HUES6 (cell line): ENCODE results near the gene MTREX.

ENCODE experiments used
- H3K27ac ChIP-seq: 2 replicates; pipeline ENCODE4 v1.7.0; 2013; ENCODE audit warnings: low read depth, mild to moderate bottlenecking, low read length, inconsistent platforms
- H3K27me3 ChIP-seq: 2 replicates; pipeline ENCODE4 v1.6.1; 2013; ENCODE audit warnings: low read length; ENCODE audit not compliant: control insufficient read depth, insufficient read depth
- H3K36me3 ChIP-seq: 2 replicates; pipeline ENCODE4 v1.6.1; 2013; ENCODE audit warnings: low read length; ENCODE audit not compliant: control insufficient read depth, insufficient read depth
- H3K4me1 ChIP-seq: 2 replicates; pipeline ENCODE4 v1.6.1; 2013; ENCODE audit warnings: low read length; ENCODE audit not compliant: control insufficient read depth, insufficient read depth
- H3K4me3 ChIP-seq: 2 replicates; pipeline ENCODE4 v1.5.1; 2013; ENCODE audit warnings: low read depth, low read length
- H3K9ac ChIP-seq: one replicate; pipeline ENCODE4 v1.6.1; 2013; ENCODE audit warnings: mild to moderate bottlenecking, low read length
- H3K9me3 ChIP-seq: 2 replicates; pipeline ENCODE4 v1.6.1; 2013; ENCODE audit warnings: low read depth, low read length; ENCODE audit not compliant: control insufficient read depth, insufficient read depth

MTREX gene

DNA sequence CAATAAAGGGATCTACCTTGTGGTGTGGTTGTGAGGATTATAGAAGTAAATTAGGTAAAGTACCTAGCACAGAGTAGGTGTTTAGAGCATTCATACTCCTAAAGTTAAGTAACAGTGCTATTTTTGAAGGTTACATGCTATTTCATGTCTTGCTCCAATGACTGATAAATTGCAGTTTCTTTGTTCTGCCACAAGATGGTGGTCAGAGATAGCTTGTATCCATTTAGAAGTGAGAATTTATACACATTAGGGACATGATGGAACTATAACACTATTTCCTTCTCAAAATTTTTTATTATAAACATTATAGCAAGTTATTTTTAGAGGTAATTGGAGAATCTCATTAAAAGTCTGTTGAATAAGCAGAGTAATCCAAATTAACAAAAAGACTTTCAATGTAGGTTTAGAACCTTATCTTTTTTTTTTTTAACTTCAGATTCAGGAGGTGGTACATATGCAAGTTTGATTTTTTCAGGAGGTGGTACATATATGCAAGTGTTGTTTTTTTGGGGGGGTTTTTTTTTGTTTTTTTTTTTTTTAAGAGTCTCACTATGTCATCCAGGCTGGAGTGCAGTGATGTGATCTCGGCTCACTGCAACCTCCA is 17.1 kb downstream of the MTREX start:
- no peaks in the 10 kb centered on the region for H3K9me3 ChIP-seq
- H3K9ac ChIP-seq = no peak overlapping the region
- no peaks in the 10 kb centered on the region for H3K27me3 ChIP-seq
- no peak overlapping the region for H3K4me3 ChIP-seq
- peaks cover 50% of the 10 kb centered on the region for H3K36me3 ChIP-seq
- no peak overlapping the region for H3K27ac ChIP-seq
- H3K4me1 ChIP-seq = no peaks in the 10 kb centered on the region

DNA sequence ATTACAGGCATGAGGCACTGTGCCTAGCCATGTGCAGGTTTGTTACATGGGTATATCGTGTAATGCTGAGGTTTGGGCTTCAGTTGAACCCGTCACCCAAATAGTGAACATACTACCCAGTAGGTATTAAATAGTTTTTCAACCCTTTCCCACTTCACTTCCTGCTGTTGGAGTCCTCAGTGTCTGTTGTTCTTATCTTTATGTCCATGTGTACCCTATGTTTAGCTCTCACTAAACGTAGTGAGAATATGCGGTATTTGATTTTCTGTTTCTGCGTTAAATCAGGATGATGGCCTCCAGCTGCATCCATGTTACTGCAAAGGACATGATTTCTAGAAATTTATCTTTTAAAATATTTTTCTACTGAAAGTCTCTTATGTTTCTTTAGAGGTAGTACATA is 17.8 kb downstream of the MTREX start:
- Histone ChIP-seq H3K27me3 (no peaks in the 10 kb centered on the region), H3K4me3 (no peak overlapping the region), H3K36me3 (peaks cover 55% of the 10 kb centered on the region)

DNA sequence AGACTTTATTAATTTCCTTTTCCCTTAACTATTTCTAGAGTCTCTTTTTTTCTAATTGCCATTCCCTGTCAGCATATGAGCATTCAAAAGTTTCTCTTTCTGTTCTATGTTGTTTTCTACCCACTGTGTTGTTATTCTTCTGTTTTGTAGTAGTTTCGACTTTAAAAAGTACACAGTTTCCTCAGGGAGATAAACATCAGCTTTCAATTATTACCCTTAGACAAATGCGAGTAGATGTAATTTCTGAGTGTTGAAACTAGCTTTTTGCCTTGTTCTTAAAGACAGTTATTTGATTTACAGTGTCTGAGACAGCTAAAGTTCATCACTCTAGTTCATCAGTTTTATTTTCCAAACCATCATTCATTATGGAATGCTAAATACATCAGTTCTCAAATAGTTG is 19.5 kb downstream of the MTREX start:
- peaks cover 70% of the 10 kb centered on the region for H3K36me3 ChIP-seq
- H3K27me3 ChIP-seq = no peaks in the 10 kb centered on the region
- no peaks in the 10 kb centered on the region for H3K9me3 ChIP-seq
- no peak overlapping the region for H3K9ac ChIP-seq
- H3K4me1 ChIP-seq = no peaks in the 10 kb centered on the region
- H3K4me3 ChIP-seq = no peak overlapping the region
- H3K27ac ChIP-seq = no peak overlapping the region

More for the DNA sequence above, 17.8 kb downstream of the MTREX start:
- Histone ChIP-seq H3K27ac (no peak overlapping the region), H3K9ac (no peak overlapping the region), H3K4me1 (no peaks in the 10 kb centered on the region), H3K9me3 (no peaks in the 10 kb centered on the region)

DNA sequence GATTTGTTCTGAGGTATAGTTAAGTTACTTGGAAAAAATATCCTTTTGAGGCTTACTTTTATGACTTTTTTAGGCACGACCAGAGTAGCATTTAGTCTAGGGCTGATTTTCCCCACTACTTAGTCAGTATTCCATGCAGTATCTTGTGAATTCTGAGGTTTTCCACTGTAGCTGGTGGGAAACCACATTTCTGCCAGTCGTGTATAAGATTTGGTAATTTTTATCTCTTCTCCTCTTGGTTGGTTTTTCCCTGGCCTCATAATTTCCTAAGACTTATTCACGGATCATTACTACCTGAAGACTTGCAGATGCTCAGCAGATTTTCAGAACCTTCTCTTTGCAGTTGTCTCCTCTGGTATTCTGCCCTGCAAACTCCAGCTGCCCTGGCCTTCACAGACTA is 23.5 kb downstream of the MTREX start:
- no peak overlapping the region for H3K27ac ChIP-seq
- no peaks in the 10 kb centered on the region for H3K9me3 ChIP-seq
- no peaks in the 10 kb centered on the region for H3K4me1 ChIP-seq
- no peak overlapping the region for H3K9ac ChIP-seq
- no peak overlapping the region for H3K4me3 ChIP-seq
- peaks cover 76% of the 10 kb centered on the region for H3K36me3 ChIP-seq
- H3K27me3 ChIP-seq = no peaks in the 10 kb centered on the region

DNA sequence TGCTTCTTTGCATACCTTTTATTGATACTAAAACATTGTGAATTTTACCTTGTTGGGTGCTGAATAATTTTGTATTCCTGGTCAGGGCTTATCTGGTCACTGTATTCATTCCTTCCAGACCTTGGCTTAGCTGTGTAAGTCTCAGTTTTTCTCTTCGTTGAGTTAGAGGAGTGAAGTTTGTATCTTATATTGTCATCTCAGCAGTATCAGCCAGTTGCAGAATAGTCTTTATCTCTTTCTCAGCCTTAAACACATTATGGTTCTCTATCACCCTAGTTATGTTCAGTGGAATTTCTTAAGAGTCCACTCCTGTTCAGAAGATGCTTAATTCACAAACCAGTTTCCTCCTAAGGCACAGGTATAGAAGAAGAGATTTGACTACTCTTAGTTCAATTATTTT is 25.2 kb downstream of the MTREX start:
- peaks cover 68% of the 10 kb centered on the region for H3K36me3 ChIP-seq
- H3K4me1 ChIP-seq = no peaks in the 10 kb centered on the region
- no peak overlapping the region for H3K27ac ChIP-seq
- H3K9me3 ChIP-seq = no peaks in the 10 kb centered on the region
- no peaks in the 10 kb centered on the region for H3K27me3 ChIP-seq
- H3K9ac ChIP-seq = no peak overlapping the region
- no peak overlapping the region for H3K4me3 ChIP-seq

DNA sequence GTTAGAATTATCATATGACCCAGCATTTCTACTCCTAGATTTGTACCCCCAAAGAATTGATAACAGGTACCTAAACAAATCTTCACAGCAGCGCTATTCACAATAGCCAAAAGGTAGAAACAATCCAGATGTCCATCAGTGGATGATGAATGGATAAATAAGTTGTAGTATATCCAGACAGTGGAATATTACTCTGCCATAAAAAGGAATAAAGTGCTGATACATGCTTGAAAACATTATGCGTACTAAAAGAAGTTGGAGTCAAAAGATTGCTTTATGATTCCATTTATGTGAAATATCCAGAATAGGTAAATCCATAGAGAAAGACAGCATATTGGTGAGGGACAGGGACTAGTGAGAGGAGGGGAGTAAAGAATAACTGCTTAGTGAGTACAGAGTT is 26.0 kb downstream of the MTREX start:
- H3K9ac ChIP-seq = no peak overlapping the region
- H3K4me3 ChIP-seq = no peak overlapping the region
- peaks cover 60% of the 10 kb centered on the region for H3K36me3 ChIP-seq
- H3K27me3 ChIP-seq = no peaks in the 10 kb centered on the region
- H3K27ac ChIP-seq = no peak overlapping the region
- no peaks in the 10 kb centered on the region for H3K9me3 ChIP-seq
- H3K4me1 ChIP-seq = no peaks in the 10 kb centered on the region

DNA sequence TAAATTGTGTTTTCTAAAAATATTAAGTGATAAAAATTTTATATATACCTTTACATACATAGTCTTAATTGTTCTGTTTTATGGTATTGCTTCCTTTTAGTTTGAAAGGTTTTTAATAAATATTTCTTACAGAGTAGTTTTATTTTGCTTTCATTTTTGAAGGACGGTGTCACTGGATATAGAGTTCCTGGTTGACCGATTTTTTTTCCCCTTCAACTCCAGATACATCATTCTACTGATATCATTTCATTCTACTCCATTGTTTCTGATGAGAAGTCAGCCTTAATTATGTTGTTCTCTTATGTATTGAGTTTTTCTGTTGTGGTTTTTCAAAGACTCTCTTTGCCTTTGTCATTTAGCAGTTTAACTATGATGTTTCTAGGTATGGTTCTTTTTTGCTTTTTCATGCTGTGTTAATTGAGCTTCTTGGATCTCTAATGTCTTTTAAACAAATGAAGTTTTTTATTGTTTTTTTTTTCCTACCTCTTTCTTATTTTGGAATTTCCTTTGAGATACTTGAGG is 30.4 kb downstream of the MTREX start:
- peaks cover 48% of the 10 kb centered on the region for H3K36me3 ChIP-seq
- no peak overlapping the region for H3K4me3 ChIP-seq

DNA sequence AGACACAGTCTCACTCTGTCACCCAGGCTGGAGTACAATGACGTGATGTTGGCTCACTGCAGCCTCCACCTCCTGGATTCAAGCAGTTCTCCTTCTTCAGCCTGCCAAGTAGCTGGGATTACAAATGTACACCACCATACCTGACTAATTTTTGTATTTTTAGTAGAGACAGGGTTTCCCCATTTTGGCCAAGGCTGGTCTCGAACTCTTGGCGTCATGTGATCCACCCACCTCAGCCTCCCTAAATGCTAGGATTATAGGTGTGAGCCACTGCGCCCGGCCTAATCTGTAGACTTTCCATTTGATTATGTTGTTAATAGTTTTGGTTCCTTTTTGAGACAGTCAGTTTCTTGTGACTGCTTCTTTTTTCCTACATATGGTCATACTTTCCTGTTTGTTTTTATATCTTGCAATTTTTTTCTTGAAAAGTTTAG is 31.0 kb downstream of the MTREX start:
- no peak overlapping the region for H3K9ac ChIP-seq
- no peaks in the 10 kb centered on the region for H3K4me1 ChIP-seq
- H3K27ac ChIP-seq = no peak overlapping the region
- no peaks in the 10 kb centered on the region for H3K27me3 ChIP-seq
- H3K9me3 ChIP-seq = no peaks in the 10 kb centered on the region
- peaks cover 47% of the 10 kb centered on the region for H3K36me3 ChIP-seq
- no peak overlapping the region for H3K4me3 ChIP-seq

More for the DNA sequence above, 30.4 kb downstream of the MTREX start:
- Histone ChIP-seq H3K9ac (no peak overlapping the region), H3K9me3 (no peaks in the 10 kb centered on the region), H3K4me1 (no peaks in the 10 kb centered on the region), H3K27me3 (no peaks in the 10 kb centered on the region), H3K27ac (no peak overlapping the region)

DNA sequence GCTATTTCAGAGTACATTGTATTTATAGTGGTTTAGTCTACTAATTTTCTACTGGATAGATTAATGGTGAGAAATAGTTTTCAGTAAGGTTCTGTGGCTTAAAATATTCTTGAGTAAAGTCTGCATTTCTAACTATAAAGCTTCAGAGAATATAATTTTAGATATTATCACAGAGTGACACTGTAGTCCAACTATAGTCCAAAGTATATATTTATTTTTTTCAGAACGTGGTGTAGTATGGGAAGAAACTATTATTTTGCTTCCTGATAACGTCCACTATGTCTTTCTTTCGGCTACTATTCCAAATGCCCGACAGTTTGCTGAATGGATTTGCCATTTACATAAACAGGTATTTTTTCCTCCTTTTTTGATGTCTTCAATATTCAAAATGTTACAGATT is 35.3 kb downstream of the MTREX start:
- H3K9ac ChIP-seq = no peak overlapping the region
- no peaks in the 10 kb centered on the region for H3K4me1 ChIP-seq
- H3K36me3 ChIP-seq = peaks cover 70% of the 10 kb centered on the region
- no peaks in the 10 kb centered on the region for H3K9me3 ChIP-seq
- H3K27ac ChIP-seq = no peak overlapping the region
- no peaks in the 10 kb centered on the region for H3K27me3 ChIP-seq
- H3K4me3 ChIP-seq = no peak overlapping the region

DNA sequence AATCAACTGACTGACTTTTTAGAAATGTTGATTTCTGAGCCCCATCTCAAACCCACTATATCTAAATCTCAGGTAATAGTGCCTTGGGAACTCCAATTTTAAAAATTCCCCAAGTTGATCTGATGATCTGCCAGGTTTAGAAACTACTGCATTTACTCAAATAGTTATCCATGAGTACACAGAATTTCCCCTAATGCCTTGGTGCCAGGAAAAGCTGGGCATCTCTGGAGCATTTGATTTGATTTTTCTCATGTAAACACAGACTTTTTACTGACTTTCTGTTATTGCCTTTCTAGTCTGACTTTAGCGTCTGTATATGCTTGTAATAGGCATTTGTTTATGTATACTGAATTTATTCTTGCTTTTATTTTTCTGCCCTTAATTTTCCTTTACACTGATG is 35.8 kb downstream of the MTREX start:
- Histone ChIP-seq H3K27me3 (no peaks in the 10 kb centered on the region), H3K36me3 (peaks cover 75% of the 10 kb centered on the region), H3K9ac (no peak overlapping the region), H3K9me3 (no peaks in the 10 kb centered on the region), H3K27ac (no peak overlapping the region), H3K4me1 (no peaks in the 10 kb centered on the region), H3K4me3 (no peak overlapping the region)

DNA sequence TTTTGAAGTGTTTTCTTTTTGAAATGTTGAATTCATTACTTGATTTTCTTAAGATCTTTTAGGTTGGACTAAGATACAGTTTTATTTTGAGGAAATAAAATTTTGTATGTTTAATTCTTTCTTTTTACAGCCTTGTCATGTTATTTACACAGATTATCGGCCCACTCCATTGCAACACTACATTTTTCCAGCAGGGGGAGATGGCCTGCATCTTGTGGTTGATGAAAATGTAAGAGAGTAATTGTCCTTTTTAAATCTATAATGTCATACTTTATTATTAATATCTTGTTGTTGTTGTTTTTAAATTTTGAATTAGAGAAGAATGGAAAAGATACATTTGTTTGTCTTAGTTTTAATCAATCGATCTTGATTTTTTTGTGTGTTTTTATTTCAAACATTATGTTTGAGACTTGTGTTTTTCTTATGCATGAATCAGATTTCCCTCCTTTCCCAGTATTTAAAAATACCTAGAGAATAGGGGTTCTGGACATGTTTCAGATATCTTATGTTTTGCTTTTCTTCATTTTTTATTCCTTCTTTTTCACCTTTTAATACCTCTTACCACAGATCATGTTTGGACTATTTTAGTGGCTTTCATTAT is 36.7 kb downstream of the MTREX start:
- H3K4me3 ChIP-seq = no peak overlapping the region
- peaks cover 84% of the 10 kb centered on the region for H3K36me3 ChIP-seq
- H3K9me3 ChIP-seq = no peaks in the 10 kb centered on the region
- H3K27ac ChIP-seq = no peak overlapping the region
- H3K9ac ChIP-seq = no peak overlapping the region
- no peaks in the 10 kb centered on the region for H3K4me1 ChIP-seq
- H3K27me3 ChIP-seq = no peaks in the 10 kb centered on the region
